Measurements from ENCODE around the gene NOL4L. TPM values are rescaled to one million over a fixed set of nuclear protein-coding genes. Genes with fewer than 3 reads are reported as not detected.

Gene NOL4L
- total RNA-seq, 1 donor from 2014 or later = 3.5 TPM

DNA sequence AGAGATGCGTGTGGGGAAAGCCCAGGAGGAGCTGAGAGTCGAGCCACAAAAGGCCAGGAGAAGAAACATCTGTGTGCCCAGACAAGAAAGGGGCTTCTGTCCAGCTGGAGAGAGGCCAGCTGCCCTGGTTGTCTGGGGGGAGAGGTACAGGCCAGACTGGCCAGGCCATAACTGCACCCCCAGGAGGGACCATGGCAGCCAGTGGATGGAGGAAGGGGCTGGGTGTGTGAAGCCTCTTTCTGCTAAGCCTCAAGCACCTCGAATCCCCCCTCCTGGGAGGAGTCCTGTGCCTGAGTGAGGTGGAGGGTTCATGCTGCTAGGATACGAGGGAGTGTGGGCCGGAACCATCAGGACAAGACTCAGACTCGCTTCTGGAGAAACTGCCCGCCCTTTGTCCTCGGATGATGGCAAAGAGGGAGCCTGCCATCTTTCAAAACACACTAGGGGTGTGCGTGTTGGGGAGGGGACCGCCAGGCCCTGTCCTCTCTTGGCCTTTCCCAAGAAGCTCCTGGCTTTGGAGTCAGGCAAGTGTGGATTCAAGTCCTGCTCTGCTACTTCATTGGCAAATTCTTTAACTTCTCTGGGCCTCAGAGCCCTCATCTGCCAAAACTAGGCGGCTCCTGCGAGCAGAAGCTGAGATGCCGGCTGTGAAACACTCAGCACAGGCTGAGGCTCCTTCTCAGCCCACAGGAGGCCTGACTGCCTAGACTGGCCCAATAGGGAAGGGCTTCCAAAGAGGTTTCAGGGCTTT is 136.7 kb downstream of the NOL4L start:
- peak; percentile 7 for ATAC-seq (ENCODE audit: poor library complexity)
- intact Hi-C loops (cut with DNase I) = no loop called here
- peak; percentile 46 for DNase-seq

- ATAC-seq (ENCODE audit: poor library complexity) = peak; percentile 55
- DNase-seq = no peak
- intact Hi-C loops (cut with DNase I) = no loop called here
These were observed 137.8 kb downstream of the NOL4L start for GRCh38 chr20:32447136-32448027.

DNA sequence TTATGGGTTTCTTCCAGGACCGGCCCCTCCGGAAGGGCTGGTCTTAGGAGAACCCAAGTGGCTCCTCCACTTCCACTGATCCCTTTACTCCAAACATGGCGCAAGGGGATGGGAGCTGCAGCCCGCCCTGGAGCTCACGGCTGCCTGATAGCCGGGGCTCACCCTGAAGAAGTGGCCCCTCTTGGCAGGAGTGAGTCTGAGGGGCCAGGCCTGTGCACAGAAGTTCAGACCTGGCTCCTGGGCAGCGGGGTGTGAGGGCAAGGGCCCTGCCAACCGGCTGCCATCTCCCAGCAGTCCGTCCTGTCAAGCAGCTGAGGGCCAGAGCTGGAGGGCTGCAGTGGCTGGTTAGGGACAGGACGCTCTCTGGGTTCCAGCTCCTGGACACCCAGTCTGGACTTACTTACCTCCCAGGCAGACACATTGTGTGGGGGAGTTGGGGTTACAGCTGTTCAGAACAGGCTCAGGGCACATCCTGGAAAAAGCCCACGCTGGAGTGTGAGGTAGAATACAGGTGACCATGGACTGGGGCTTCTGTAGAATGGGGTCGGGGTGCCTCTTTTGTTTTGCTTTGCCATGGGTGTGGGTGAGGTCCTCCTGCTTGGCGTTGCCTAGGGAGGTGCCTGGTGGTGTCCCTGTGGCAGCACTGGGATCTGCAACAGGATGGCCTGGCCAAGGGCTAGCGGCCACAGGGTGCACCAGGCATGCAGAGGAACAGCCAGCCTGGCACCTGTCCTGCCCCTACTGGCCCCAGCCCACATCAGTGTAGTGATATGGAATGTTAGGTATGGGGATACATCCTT is 138.6 kb downstream of the NOL4L start:
- peak; percentile 42 for ATAC-seq (ENCODE audit: poor library complexity)
- intact Hi-C loops (cut with DNase I) = no loop called here
- DNase-seq = peak; percentile 46

- intact Hi-C loops (cut with DNase I) = no loop called here
- ATAC-seq (ENCODE audit: poor library complexity) (no peak), DNase-seq (no peak)
These were observed 139.4 kb downstream of the NOL4L start for GRCh38 chr20:32445539-32446273.

DNA sequence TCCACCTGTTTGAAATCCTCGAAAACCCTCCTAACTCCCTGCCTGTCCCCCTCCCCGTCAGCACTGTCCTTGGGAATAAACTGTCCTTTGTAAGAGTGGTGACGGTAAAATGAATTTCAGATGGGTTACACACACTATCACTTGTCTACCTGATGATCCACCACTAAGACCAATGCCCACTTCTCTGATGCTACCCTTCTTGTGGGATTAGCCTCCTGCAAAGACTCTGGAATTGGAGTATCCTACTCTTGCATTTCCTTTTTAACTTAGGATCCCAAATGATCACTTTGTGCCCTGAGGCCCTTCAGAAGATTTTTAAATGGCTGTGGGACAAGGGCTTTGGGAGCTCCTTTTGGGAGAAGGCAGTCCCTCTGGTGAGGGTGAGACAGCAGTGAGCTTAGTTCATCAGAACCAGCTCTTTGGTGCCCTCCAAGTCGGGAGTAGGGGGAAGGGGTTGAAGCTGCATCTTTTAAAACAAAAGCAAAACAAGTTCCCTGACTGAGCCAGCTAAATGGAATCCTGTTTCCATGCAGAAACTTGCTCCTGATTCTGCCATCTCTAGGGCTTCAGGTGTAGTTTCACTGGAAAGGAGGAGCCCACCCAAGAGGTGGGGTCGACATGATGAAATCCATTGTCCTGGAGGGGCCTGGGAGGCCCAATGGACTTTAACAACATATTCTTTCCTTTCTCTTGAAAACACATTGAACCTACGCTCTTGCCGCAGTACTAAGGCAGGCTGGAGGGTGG is 140.5 kb downstream of the NOL4L start:
- no peak for DNase-seq
- intact Hi-C loops (cut with DNase I) = no loop called here
- no peak for ATAC-seq (ENCODE audit: poor library complexity)

GRCh38 chr20:32443386-32443974 is 141.7 kb downstream of the NOL4L start:
- intact Hi-C loops (cut with DNase I) = no loop called here
- DNase-seq (no peak), ATAC-seq (ENCODE audit: poor library complexity) (no peak)

- no peak for ATAC-seq (ENCODE audit: poor library complexity)
- DNase-seq = no peak
- intact Hi-C loops (cut with DNase I) = no loop called here
These were observed 142.3 kb downstream of the NOL4L start for GRCh38 chr20:32442630-32443373.

DNA sequence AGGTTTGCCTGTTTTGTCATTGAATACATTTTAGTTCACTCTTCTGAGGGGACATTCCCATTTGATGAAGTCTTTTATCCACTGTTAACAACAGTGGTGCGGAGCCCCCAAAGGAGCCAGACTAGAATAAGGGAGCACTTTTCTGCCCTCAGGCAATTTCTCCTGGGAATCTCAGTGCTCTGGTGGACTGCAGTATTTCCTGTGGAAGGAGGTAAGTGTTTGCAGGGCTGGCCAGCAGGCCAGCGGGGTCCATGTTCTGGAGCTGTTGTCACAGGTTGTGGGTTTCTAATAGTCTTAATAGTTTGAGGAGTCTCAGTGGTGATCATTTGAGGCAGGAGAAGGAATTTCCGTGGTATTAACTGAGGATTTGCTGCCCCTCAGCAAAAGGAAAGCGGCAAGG is 143.5 kb downstream of the NOL4L start:
- ATAC-seq (ENCODE audit: poor library complexity) (no peak), DNase-seq (no peak)
- intact Hi-C loops (cut with DNase I) = no loop called here

DNA sequence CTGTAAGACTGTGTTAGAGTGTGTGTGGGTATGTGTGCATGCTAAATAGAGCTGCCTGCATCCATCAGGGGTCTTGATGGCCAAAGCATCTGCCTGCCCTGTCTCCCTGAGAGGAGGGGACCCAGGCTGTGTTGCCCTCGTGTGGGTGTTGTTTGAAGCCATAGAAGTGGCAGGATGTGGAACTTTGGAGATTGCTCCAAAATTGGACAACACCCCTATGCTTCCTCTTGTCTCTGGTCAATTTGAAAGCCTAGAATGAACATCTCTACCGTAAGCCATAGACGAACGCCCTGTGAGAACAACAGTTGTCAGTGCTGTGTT is 144.4 kb downstream of the NOL4L start:
- no peak for ATAC-seq (ENCODE audit: poor library complexity)
- intact Hi-C loops (cut with DNase I) = no loop called here
- no peak for DNase-seq

DNA sequence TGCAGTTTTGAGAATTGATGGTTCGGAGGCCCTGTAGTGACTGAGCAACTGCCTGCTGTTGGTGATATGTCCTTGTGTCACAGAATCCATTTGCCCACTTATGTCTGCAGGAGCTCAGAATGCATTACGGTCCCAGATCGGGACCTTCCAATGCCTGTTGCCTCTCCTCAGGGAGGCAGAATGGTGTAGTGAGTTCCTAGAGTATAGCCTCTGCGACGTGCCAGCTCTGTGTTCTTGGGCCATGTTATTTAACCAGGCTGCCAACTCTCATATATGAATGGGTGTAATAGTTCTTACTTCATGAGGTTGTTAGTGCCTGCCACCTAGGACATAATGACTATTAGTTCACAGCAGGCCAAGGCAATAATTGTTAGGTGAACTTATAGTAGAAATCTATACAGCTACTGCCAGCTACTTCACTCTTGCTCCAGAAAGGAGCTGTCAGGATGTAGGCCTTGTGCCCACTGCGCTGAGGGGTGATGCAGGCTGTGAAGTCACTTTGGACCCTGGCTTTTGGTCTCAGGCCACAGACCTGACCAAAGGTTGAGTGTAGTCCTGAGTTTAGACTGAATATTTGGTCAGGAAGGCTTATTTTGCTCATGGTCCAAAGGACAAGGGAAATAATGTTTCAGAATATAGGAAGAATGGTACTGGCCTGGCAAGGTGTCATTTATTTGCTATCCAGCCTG is 144.9 kb downstream of the NOL4L start:
- ATAC-seq (ENCODE audit: poor library complexity) = no peak
- intact Hi-C loops (cut with DNase I) = no loop called here
- DNase-seq = no peak

GRCh38 chr20:32439132-32439829 is 145.9 kb downstream of the NOL4L start:
- ATAC-seq (ENCODE audit: poor library complexity) = no peak
- no peak for DNase-seq
- intact Hi-C loops (cut with DNase I) = no loop called here

- intact Hi-C loops (cut with DNase I) = no loop called here
- DNase-seq = no peak
- ATAC-seq (ENCODE audit: poor library complexity) = no peak
These were observed 146.7 kb downstream of the NOL4L start for GRCh38 chr20:32438331-32438858.

DNA sequence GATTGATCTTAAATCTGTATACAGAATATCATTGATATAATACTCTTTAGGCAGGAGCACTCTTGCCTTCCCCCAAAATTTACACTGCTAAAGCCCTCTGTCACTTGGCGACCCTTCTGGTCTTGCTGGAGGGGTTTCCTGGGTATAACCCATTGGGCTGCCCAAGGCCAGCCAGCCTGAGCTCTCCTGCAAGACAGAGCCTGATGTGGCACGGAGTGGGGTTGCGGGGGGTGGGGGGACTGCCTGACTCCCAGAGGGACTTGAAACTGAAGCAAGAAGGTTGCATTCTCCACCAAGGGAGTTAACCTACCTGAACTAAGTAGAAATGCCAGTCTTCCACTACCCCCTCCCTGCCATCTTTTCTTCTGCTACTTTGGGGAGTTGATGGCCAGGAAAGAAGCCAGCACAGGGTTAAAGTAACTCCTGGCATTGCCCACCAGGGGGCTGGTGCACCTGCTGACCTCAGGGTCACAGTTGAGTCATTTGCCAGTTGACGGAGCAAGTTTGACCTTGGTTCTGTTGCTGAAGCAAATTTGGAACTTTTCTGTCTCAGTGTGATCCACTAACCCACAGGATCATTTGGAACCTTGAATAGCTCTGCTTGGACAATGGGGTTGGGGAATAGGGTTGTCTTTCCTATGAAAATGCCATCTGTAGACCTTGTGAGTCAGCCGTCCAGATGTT is 147.6 kb downstream of the NOL4L start:
- intact Hi-C loops (cut with DNase I) = no loop called here
- ATAC-seq (ENCODE audit: poor library complexity) (no peak), DNase-seq (no peak)

DNA sequence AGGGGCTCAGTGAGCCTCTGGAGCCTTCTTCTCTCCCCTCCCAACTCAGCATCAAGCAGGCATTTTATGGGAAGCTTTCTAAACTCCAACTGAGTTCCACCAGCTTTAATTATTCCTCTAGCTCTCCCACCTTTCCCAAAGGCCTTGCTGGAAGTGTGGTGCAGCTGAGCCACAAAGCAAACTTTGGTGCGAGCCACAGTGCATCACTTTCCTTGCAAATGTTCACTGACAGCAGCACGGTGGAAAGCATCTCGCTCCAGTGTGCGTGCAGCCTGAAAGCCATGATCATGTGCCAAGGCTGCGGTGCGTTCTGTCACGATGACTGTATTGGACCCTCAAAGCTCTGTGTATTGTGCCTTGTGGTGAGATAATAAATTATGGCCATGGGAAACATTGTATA is 148.2 kb downstream of the NOL4L start:
- intact Hi-C loops (cut with DNase I) = no loop called here
- no peak for DNase-seq
- ATAC-seq (ENCODE audit: poor library complexity) = no peak

GRCh38 chr20:32436142-32436861 is 148.8 kb downstream of the NOL4L start:
- no peak for ATAC-seq (ENCODE audit: poor library complexity)

More at GRCh38 chr20:32436142-32436861, 148.8 kb downstream of the NOL4L start:
- intact Hi-C loops (cut with DNase I) = no loop called here
- no peak for DNase-seq
